ENCODE data around the gene TNNI2. TPM values are rescaled to one million over a fixed set of nuclear protein-coding genes. Genes with fewer than 3 reads are reported as not detected.

TNNI2 gene
- total and polyA plus RNA-seq, 9 donors: 0.41 to 1.2 (median 0.66) TPM; not detected in 5

GRCh38 chr11:1866226-1866625, 27.4 kb downstream of the TNNI2 start:
- TF ChIP-seq POLR2A (IDR thresholded peaks at IDR 0.05) (no peak), CTCF (IDR thresholded peaks at IDR 0.05) (no peak), EP300 (IDR thresholded peaks at IDR 0.05) (no peak)
- whole genome bisulfite sequencing, 3 donors: 89 to 99% (median 91%) methylated on average over 8 of the region's 8 CpGs
- Histone ChIP-seq H3K27me3 (no peaks in the 10 kb centered on the region), H3K4me1 (ENCODE audit: insufficient read depth) (peaks cover 21% of the 10 kb centered on the region), H3K4me3 (no peak overlapping the region), H3K9me3 (no peaks in the 10 kb centered on the region), H3K27ac (no peak overlapping the region), H3K36me3 (no peaks in the 10 kb centered on the region)
- DNase-seq: no peak
- intact Hi-C loops (cut with DNase I): no loop called here

GRCh38 chr11:1866776-1867175, 28.0 kb downstream of the TNNI2 start:
- H3K36me3 ChIP-seq: no peaks in the 10 kb centered on the region
- no peak overlapping the region for H3K4me3 ChIP-seq
- no peaks in the 10 kb centered on the region for H3K9me3 ChIP-seq
- WGBS, 3 donors: 81 to 93% (median 85%) methylated on average over 15 of the region's 15 CpGs
- no peak overlapping the region for H3K27ac ChIP-seq
- TF ChIP-seq CTCF (IDR thresholded peaks at IDR 0.05) (no peak), EP300 (IDR thresholded peaks at IDR 0.05) (no peak), POLR2A (IDR thresholded peaks at IDR 0.05) (no peak)
- intact Hi-C loops (cut with DNase I): no loop called here
- no peak for DNase-seq
- peaks cover 21% of the 10 kb centered on the region for H3K4me1 ChIP-seq (ENCODE audit: insufficient read depth)
- H3K27me3 ChIP-seq: no peaks in the 10 kb centered on the region

GRCh38 chr11:1867381-1867780, 28.6 kb downstream of the TNNI2 start:
- no peak for DNase-seq
- H3K27me3 ChIP-seq: no peaks in the 10 kb centered on the region
- peaks cover 21% of the 10 kb centered on the region for H3K4me1 ChIP-seq (ENCODE audit: insufficient read depth)
- H3K36me3 ChIP-seq: no peaks in the 10 kb centered on the region
- WGBS, 3 donors: 64 to 71% (median 68%) methylated on average over 7 to 8 of the region's 8 CpGs
- no peak overlapping the region for H3K4me3 ChIP-seq
- TF ChIP-seq CTCF (IDR thresholded peaks at IDR 0.05): no peak
- no peak for TF ChIP-seq EP300 (IDR thresholded peaks at IDR 0.05)
- no peak for TF ChIP-seq POLR2A (IDR thresholded peaks at IDR 0.05)
- no peaks in the 10 kb centered on the region for H3K9me3 ChIP-seq
- intact Hi-C loops (cut with DNase I): no loop called here
- no peak overlapping the region for H3K27ac ChIP-seq

GRCh38 chr11:1868056-1868635, 29.4 kb downstream of the TNNI2 start:
- WGBS, 3 donors: 83 to 92% (median 91%) methylated on average over 8 to 14 of the region's 14 CpGs
- intact Hi-C loops (cut with DNase I): no loop called here
- H3K4me3 ChIP-seq: no peak overlapping the region
- peaks cover 20% of the 10 kb centered on the region for H3K4me1 ChIP-seq (ENCODE audit: insufficient read depth)
- no peak for TF ChIP-seq CTCF (IDR thresholded peaks at IDR 0.05)
- TF ChIP-seq POLR2A (IDR thresholded peaks at IDR 0.05): no peak
- no peak for TF ChIP-seq EP300 (IDR thresholded peaks at IDR 0.05)
- no peak overlapping the region for H3K27ac ChIP-seq
- DNase-seq: no peak
- H3K36me3 ChIP-seq: no peaks in the 10 kb centered on the region
- no peaks in the 10 kb centered on the region for H3K9me3 ChIP-seq
- H3K27me3 ChIP-seq: no peaks in the 10 kb centered on the region
